ENCODE measurements around the gene IQSEC1. TPM values are rescaled to one million over a fixed set of nuclear protein-coding genes. Genes with fewer than 3 reads are reported as not detected.
"Not testable (repeated sequence)": the region's sequence is repeated elsewhere in the genome, so short reads cannot be mapped to it uniquely, and the experiment has no call there.

The IQSEC1 gene
- total and polyA plus RNA-seq, 2 donors (not counting 1 experiment from before 2014, with no cell fraction given): 96.7 to 222 TPM

DNA sequence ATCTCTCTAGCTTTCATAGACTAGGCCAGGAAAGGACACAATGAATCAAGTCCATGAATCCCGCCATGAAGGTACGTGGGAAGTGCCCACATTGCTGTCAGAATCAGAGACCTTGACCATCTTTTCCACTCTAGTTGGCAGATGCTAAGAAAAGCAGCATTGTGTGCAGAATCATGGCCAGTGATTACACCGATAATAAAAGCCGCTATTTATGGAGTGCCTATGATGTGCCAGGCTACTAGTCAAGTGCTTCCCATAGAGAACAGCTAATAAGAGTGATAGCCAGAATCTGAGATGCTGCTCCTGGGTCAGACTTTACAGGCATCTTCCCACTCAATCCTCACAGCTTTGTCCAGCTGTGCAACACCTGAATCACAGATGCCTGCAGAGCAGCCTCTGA lies 218.7 kb downstream of the IQSEC1 start:
- Histone ChIP-seq H4K20me1 (ENCODE audit: control insufficient read depth, insufficient read depth, low read length, poor library complexity, severe bottlenecking) (no peaks in the 10 kb centered on the region), H3K4me1 (ENCODE audit: control insufficient read depth in 2 of 2, insufficient read depth in 2 of 2, low read length in 2 of 2) (no peaks in the 10 kb centered on the region), H3K4me2 (replicated peaks; ENCODE audit: low read depth, low read length, poor library complexity, severe bottlenecking) (no peak overlapping the region), H3K27ac (ENCODE audit: low read length in 2 of 2) (no peak overlapping the region), H3K79me2 (ENCODE audit: control insufficient read depth, insufficient read depth, low read length) (no peaks in the 10 kb centered on the region), H3K9ac (ENCODE audit: low read length) (no peak overlapping the region), H3K27me3 (replicated peaks in 1 of 4; ENCODE audit: control extremely low read depth in 1 of 4, control insufficient read depth in 3 of 4, insufficient read depth in 4 of 4, low read length in 3 of 4) (peaks cover 0 to 29% (median 3%) of the 10 kb centered on the region in 4 experiments), H2AFZ (ENCODE audit: insufficient read depth, low read depth, low read length, poor library complexity, severe bottlenecking) (no peak overlapping the region), H3K4me3 (ENCODE audit: control extremely low read depth in 1 of 5, extremely low read depth in 1 of 5, insufficient read depth in 1 of 5, low read depth in 2 of 5, low read length in 4 of 5) (no peak overlapping the region), H3K9me3 (ENCODE audit: control extremely low read depth in 1 of 3, control insufficient read depth in 2 of 3, insufficient read depth in 1 of 3, low read length in 2 of 3) (peaks cover 0 to 4% (median 0%) of the 10 kb centered on the region in 3 donors), H3K36me3 (replicated peaks in 1 of 2; ENCODE audit: control extremely low read depth in 1 of 2, control insufficient read depth in 1 of 2, extremely low read depth in 1 of 2, insufficient read depth in 2 of 2, low read length in 1 of 2) (no peaks in the 10 kb centered on the region)
- intact Hi-C loops (cut with micrococcal nuclease): no loop called here
- Mint-ChIP-seq H3K27me3 (peaks cover 37% of the 10 kb centered on the region), H3K4me3 (no peak overlapping the region), H3K4me1 (no peaks in the 10 kb centered on the region), H3K9me3 (ENCODE audit: insufficient read depth) (no peaks in the 10 kb centered on the region), H3K27ac (no peak overlapping the region)
- POLR2A ChIA-PET: no interaction called here
- DNase-seq (no peak), ATAC-seq (ENCODE audit: low read depth) (no peak)
- 95% methylated on average over 4 of the region's 4 CpGs for WGBS (ENCODE audit: insufficient coverage)
- TF ChIP-seq EZH2 (IDR thresholded peaks at IDR 0.05; ENCODE audit: borderline replicate concordance, insufficient read depth, low read depth, low read length, poor library complexity, severe bottlenecking): no peak
- TF ChIP-seq, protein P1, sequence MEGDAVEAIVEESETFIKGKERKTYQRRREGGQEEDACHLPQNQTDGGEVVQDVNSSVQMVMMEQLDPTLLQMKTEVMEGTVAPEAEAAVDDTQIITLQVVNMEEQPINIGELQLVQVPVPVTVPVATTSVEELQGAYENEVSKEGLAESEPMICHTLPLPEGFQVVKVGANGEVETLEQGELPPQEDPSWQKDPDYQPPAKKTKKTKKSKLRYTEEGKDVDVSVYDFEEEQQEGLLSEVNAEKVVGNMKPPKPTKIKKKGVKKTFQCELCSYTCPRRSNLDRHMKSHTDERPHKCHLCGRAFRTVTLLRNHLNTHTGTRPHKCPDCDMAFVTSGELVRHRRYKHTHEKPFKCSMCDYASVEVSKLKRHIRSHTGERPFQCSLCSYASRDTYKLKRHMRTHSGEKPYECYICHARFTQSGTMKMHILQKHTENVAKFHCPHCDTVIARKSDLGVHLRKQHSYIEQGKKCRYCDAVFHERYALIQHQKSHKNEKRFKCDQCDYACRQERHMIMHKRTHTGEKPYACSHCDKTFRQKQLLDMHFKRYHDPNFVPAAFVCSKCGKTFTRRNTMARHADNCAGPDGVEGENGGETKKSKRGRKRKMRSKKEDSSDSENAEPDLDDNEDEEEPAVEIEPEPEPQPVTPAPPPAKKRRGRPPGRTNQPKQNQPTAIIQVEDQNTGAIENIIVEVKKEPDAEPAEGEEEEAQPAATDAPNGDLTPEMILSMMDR (IDR thresholded peaks at IDR 0.05): no peak
- CTCF ChIA-PET: interaction anchor here (1.1 kb wide), 1 partner anchor 13 kb away, joined by 3 read pairs; the partner anchor contains the start of gene RPL32

DNA sequence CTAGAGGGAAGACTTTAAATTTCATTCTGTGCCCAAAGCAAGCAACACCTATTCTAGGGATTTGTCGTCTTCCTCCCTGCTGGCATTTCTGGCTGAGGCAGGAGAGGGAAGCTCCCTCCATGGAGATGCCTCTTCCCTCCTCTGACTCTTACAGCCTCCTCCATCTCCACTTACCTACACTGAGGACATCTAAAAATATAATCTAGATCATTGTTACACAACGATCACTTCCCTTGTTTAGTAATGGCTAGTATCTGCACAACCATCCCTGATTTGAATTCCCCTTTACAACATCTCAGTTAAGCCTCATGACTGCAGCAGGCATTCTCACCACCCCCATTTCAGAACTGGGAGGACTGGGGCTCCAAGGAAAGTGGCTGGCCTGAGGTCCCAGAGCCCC lies 219.4 kb downstream of the IQSEC1 start:
- peaks cover 0 to 28% (median 3%) of the 10 kb centered on the region in 4 experiments for H3K27me3 ChIP-seq (replicated peaks in 1 of 4; ENCODE audit: control extremely low read depth in 1 of 4, control insufficient read depth in 3 of 4, insufficient read depth in 4 of 4, low read length in 3 of 4)
- H3K36me3 ChIP-seq (replicated peaks in 1 of 2; ENCODE audit: control extremely low read depth in 1 of 2, control insufficient read depth in 1 of 2, extremely low read depth in 1 of 2, insufficient read depth in 2 of 2, low read length in 1 of 2); H3K79me2 ChIP-seq (ENCODE audit: control insufficient read depth, insufficient read depth, low read length); ATAC-seq (ENCODE audit: low read depth); POLR2A ChIA-PET; H3K9me3 ChIP-seq (ENCODE audit: control extremely low read depth in 1 of 3, control insufficient read depth in 2 of 3, insufficient read depth in 1 of 3, low read length in 2 of 3); CTCF ChIA-PET; H3K27ac ChIP-seq (ENCODE audit: low read length in 2 of 2); H3K4me1 Mint-ChIP-seq; DNase-seq; H3K9me3 Mint-ChIP-seq (ENCODE audit: insufficient read depth); H3K9ac ChIP-seq (ENCODE audit: low read length); intact Hi-C loops (cut with micrococcal nuclease); H3K27ac Mint-ChIP-seq; H3K4me3 ChIP-seq (ENCODE audit: control extremely low read depth in 1 of 5, extremely low read depth in 1 of 5, insufficient read depth in 1 of 5, low read depth in 2 of 5, low read length in 4 of 5); H3K4me1 ChIP-seq (ENCODE audit: control insufficient read depth in 2 of 2, insufficient read depth in 2 of 2, low read length in 2 of 2); H4K20me1 ChIP-seq (ENCODE audit: control insufficient read depth, insufficient read depth, low read length, poor library complexity, severe bottlenecking); H2AFZ ChIP-seq (ENCODE audit: insufficient read depth, low read depth, low read length, poor library complexity, severe bottlenecking); H3K4me3 Mint-ChIP-seq; H3K4me2 ChIP-seq (replicated peaks; ENCODE audit: low read depth, low read length, poor library complexity, severe bottlenecking): not testable (repeated sequence)
- no CpG with 5 or more reads among the region's 2 CpGs for WGBS (ENCODE audit: insufficient coverage)
- peaks cover 33% of the 10 kb centered on the region for H3K27me3 Mint-ChIP-seq
